ENCODE data around the gene ESRRA.

Gene ESRRA

DNA sequence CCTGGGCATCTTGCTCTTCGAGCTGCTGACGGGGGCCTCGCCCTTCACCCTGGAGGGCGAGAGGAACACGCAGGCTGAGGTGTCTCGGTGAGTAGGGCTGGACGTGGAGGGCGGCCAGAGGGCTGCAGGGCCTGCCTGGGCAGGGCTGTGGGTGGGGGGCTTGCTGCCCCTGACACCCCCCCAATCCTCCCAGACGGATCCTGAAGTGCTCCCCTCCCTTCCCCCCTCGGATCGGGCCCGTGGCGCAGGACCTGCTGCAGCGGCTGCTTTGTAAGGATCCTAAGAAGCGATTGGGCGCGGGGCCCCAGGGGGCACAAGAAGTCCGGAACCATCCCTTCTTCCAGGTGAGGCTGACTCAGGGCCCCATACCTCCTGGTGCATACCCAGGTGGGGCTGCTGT lies 56.3 kb downstream of the ESRRA start:
- H3K27ac ChIP-seq, result peak overlapping the region; percentile 98

DNA sequence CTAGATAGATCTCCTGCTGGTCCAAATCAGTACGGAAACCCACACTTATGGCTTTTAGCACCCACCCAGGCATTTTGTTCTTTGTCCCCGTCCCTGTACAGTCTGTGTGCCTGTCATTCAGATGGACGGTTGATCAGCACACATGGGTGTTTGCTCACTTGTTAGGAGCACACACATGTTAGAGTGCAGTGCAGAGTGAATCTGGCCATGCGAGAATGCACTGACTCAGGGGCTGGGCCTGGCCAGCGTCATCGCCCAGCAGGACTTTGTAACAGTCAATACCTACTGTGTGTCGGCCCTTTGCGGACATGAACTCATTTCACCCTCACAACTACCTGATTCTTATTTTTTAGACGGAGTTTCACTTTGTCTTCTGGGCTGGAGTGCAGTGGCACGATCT lies 57.0 kb downstream of the ESRRA start:
- TF ChIP-seq, protein P1, sequence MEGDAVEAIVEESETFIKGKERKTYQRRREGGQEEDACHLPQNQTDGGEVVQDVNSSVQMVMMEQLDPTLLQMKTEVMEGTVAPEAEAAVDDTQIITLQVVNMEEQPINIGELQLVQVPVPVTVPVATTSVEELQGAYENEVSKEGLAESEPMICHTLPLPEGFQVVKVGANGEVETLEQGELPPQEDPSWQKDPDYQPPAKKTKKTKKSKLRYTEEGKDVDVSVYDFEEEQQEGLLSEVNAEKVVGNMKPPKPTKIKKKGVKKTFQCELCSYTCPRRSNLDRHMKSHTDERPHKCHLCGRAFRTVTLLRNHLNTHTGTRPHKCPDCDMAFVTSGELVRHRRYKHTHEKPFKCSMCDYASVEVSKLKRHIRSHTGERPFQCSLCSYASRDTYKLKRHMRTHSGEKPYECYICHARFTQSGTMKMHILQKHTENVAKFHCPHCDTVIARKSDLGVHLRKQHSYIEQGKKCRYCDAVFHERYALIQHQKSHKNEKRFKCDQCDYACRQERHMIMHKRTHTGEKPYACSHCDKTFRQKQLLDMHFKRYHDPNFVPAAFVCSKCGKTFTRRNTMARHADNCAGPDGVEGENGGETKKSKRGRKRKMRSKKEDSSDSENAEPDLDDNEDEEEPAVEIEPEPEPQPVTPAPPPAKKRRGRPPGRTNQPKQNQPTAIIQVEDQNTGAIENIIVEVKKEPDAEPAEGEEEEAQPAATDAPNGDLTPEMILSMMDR (conservative IDR thresholded peaks at IDR 0.05; ENCODE audit: low read depth), result no peak
- POLR2A ChIA-PET (ENCODE audit: low non-redundant PET), result no interaction called here
- peak overlapping the region; percentile 98 for H3K27ac ChIP-seq
- CTCF ChIA-PET, result interaction anchor here (1.1 to 2.0 kb wide), 2 partner anchors 45 to 87 kb away, joined by 3 to 4 read pairs; partner anchors contain the start of genes PRDX5 and TRMT112
- DNase-seq (ENCODE audit: low spot score), result no peak

More for the DNA sequence above, 56.3 kb downstream of the ESRRA start:
- TF ChIP-seq, protein P1 (conservative IDR thresholded peaks at IDR 0.05; ENCODE audit: low read depth), result no peak
- DNase-seq (ENCODE audit: low spot score), result no peak
- ChIA-PET POLR2A (ENCODE audit: low non-redundant PET) (no interaction called here), CTCF (interaction anchor here (0.5 kb wide), 1 partner anchor 197 kb away, joined by 4 read pairs; no protein-coding TSS in a partner anchor)

DNA sequence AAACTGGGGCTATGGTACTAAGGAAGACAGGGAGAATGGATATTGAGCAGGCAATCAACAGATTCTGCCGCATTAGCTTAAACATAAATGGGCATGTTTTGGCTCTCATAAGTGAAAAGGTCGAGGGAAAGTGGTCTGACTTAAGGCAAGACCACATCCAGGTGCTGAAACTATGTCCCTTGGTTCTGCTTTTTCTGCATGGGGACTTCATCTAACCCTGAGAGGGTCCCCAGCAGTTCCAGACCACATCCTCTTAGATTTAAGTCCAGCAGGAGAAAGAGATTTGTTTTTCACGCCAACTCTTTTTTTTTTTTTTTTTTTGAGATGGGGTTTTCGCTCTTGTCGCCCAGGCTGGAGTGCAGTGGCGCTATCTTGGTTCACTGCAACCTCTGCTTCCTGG lies 59.1 kb downstream of the ESRRA start:
- CTCF ChIA-PET, result interaction anchor here (0.7 kb wide), 1 partner anchor 285 kb away, joined by 4 read pairs; no protein-coding TSS in a partner anchor
- peak overlapping the region; percentile 8; the same call in 1 of the 2 replicates for H3K27ac ChIP-seq
- DNase-seq (ENCODE audit: low spot score), result no peak
- TF ChIP-seq, protein P1 (conservative IDR thresholded peaks at IDR 0.05; ENCODE audit: low read depth), result no peak
- POLR2A ChIA-PET (ENCODE audit: low non-redundant PET), result no interaction called here

DNA sequence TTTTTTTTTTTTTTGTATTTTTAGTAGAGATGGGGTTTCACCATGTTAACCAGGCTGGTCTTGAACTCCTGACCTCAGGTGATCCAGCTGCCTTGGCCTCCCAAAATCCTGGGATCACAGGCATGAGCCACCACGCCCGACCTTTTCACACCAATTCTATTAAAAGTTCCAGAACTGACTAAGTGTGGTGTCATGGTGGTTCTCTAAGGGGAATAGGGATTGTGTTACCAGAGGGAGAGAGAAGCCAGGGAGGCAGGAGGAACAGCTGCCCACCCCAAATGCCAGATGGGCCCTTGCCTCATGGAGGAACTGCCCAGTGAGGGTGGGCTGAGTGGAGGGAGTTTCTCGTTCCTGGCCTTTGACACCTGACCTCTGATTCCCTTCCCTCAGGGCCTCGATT lies 59.6 kb downstream of the ESRRA start:
- POLR2A ChIA-PET (ENCODE audit: low non-redundant PET), result no interaction called here
- CTCF ChIA-PET, result no interaction called here
- DNase-seq (ENCODE audit: low spot score), result no peak
- TF ChIP-seq, protein P1 (conservative IDR thresholded peaks at IDR 0.05; ENCODE audit: low read depth), result no peak
- H3K27ac ChIP-seq, result peak overlapping the region; percentile 8; the same call in 1 of the 2 replicates
